HT1080 (cell line): ENCODE results near the gene RAB3GAP1. TPM values are rescaled to one million over a fixed set of nuclear protein-coding genes. Genes with fewer than 3 reads are reported as not detected.
"Not testable (repeated sequence)": the region's sequence is repeated elsewhere in the genome, so short reads cannot be mapped to it uniquely, and the experiment has no call there.

Source experiments
- DNase-seq: peaks from one replicate; pipeline ENCODE4 v3.0.0-alpha.2; 2015; ENCODE audit warnings: low read depth
- total RNA-seq: library from RNA; depleted of rRNA; stranded (reverse); fragments of >200 nt; shearing (Covaris generic); gene quantifications from 2 replicates; pipeline ENCODE4 v1.2.3, GENCODE V29; 2014

The RAB3GAP1 gene
- total RNA-seq, 1 experiment from 2014 or later = 31.2 TPM

DNA sequence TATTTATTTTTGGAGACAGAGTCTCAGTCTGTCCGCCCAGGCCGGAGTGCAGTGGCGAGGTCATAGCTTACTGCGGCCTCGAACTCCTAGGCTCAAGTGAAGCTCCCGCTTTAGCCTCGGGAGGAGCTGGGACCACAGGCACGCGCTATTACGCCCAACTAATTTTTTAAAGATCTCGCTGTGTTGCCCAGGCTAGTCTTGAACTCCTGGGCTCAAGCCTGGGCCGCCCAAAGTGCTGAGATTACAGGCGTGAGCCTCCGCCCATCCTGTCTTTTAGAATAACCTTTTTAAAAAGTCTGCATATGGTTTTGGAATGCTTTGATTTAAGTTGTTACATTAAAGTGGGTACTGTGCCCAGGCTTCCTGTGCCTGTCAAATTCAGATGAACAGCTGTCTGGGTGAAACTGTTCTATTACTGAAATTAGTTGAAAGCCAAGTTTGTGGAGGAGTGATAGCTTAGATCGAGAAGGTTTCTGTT, 944 bp downstream of the RAB3GAP1 start:
- DNase-seq = peak; percentile 4

GRCh38 chr2:135055182-135055786, 3.2 kb downstream of the RAB3GAP1 start:
- DNase-seq = peak; percentile 18

DNA sequence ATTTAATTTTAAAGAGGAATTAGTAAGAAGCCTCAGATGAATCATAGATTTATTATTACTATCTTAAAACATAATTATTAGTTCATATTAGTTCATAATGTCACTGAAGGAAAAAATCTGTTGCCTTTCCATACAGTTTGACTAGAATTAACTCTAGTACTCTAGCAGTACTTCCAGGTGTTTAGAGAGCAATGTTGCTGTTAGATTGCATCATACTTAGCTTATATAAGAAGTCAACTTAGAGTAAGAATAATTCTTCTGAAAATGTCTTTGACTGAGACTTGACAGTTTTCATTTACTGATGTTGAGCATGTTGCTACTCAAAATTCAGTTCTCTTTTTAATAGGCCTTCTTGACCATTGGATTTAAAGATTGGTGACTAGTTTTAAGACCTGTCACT, 4.7 kb downstream of the RAB3GAP1 start:
- no peak for DNase-seq

DNA sequence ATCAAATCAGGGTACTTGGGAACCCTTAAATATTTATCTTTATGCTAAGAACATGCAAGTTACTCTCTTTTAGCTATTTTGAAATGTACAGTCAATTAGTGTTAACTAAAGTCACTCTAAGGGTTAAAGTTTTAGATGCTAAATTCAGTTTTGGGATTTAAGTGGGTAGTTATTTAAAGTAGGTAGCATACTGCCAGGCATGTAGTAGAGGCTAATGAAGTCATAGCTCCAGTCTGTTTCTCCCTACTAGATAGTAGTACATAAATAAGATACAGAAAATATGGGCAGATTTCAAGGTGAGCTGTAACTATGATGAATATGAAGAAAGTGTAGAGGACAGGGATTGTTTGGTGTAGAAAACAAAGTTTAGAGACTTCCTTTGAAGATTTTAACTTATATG, 7.5 kb downstream of the RAB3GAP1 start:
- DNase-seq = no peak

DNA sequence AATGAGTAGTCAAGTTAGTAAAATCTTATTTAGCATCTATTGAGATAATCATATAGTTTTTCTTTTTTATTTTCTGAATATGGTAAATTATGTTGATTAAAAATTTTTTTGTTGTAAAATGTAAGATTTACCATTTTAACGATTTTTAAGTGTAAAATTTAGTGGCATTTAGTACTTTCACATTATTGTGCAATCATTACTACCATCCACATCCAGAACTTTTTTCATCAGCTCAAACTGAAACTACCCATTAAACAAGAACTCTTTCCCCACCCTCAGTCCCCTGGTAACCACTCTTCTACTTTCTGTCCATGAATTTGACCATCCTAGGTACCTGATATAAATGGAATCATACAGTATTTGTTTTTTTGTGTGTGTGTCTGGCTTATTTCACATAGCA, 11.1 kb downstream of the RAB3GAP1 start:
- DNase-seq = no peak

GRCh38 chr2:135064149-135064548, 12.1 kb downstream of the RAB3GAP1 start:
- DNase-seq = no peak

DNA sequence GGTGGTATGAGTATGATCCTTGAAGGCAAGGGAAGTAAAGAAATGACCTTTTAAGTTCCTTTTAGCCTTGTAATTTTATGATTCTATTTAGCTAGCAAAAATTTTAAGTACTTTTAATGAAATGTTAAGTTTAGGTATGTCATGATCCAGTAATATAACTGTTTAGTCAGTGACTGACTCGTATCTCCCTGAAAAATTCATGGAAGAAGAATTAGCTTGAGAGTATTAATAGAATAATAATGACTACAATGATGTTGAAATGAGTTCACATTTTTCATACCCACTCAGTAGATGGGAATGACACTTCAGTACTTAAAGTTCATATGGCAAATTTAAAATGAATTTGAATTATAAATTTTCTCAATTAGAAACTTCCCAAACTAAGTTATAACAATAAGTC, 14.6 kb downstream of the RAB3GAP1 start:
- DNase-seq = no peak

DNA sequence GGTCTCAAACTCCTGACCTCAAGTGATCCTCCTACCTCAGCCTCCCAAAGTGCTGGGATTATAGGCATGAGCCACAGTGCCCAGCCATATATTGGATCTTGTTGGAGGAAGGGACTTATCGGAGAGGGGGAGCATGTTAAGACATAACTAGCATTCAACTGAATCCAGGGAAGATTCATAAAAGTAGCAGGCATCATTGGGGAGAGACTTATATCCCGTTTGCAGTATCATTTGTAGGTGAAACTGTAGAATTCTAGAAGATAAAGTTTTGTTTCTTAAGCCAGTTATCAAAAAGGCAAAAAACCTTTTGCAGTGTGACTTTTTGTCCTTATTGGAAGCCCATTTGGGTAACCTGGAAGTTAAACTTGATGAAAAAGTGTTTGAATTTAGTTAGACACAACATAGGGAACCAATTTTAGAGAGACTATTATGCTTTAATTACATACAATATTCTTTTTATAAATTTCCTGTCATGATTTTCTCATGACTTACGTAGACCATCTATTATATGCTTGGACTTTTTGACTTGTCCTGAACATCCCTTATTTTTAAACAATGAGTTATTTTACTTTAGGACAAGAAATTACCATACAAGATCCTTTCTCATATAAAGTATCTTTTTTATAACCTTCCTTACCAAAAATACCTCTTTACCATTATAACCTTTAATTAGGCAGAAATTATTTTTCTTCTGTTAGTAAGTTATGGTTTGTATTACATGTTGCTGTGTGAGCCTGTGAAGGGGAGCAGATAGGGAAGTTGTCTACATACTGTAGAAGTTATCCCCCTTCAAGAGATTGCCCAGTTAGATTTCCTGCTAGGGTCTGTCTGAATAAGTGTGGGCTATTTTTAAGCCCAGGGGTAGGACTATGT, 20.3 kb downstream of the RAB3GAP1 start:
- no peak for DNase-seq

- no peak for DNase-seq
Measured at GRCh38 chr2:135074216-135074615, 22.1 kb downstream of the RAB3GAP1 start.

DNA sequence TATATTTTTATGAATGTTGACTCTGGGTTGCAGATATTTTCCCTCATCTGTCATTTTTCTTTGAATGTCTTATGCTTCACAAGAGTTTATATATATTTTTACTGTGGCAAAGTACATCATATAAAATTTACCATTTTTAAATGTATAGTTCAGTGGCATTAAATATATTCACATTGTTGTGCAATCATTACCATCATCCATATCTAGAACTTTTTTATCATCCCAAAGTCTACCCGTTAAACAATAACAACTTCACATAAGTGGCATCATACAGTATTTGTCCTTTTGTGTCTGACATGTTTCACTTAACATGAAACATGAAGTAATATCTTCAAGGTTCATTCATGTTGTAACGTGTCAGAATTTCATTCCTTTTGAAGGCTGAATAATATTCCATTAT, 24.5 kb downstream of the RAB3GAP1 start:
- DNase-seq = no peak

DNA sequence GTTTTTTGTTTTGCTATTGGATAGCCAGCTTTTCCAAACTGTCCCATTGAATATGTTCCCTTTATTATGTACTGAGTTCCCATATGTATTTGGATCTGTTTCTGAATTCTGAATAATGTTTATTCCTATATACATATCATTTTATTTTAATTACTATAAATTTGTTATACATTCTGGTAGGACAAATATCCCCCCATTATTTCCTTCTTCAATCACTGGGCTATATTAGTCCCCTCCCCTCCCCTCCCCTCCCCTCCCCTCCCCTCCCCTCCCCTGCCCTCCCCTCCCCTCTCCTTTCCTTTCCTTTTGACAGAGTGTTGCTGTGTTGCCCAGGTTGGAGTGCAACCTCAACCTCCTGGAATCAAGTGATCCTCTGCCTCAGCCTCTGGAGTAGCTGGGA, 26.3 kb downstream of the RAB3GAP1 start:
- no peak for DNase-seq

- no peak for DNase-seq
Measured at GRCh38 chr2:135086222-135086621, 34.1 kb downstream of the RAB3GAP1 start.

DNA sequence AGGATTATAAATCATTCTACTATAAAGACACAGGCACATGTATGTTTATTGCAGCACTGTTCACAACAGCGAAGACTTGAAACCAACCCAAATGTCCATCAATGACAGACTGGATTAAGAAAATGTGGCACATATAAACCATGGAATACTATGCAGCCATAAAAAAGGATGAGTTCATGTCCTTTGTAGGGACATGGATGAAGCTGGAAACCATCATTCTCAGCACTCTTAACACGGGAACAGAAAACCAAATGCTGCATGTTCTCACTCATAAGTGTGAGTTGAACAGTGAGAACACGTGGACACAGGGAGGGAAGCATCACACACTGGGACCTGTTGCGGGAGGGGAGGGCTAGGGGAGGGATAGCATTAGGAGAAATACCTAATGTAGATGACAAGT, 37.5 kb downstream of the RAB3GAP1 start:
- DNase-seq = not testable (repeated sequence)

GRCh38 chr2:135091681-135092080, 39.6 kb downstream of the RAB3GAP1 start:
- no peak for DNase-seq

DNA sequence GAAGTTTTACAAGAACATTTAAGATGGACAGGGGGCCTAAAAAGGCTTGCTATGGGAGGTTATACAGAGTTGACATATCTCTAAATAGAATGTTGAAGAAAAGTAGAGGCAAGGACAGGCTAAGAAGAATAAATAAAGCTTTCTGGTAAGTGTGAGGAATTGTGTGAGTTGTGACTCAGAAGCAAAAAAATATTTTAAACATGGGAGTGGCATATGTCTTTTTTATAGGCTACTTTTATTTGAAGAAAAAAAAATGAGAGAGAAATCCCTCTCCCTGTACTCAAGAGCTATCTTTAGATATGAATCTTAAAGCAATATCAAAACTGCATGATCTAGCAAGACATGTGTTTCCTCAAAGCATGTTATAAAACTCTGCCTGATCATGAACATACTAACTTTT, 41.1 kb downstream of the RAB3GAP1 start:
- no peak for DNase-seq

GRCh38 chr2:135093670-135094330, 41.7 kb downstream of the RAB3GAP1 start:
- no peak for DNase-seq

- DNase-seq = no peak
Measured at GRCh38 chr2:135094508-135094907, 42.4 kb downstream of the RAB3GAP1 start.

DNA sequence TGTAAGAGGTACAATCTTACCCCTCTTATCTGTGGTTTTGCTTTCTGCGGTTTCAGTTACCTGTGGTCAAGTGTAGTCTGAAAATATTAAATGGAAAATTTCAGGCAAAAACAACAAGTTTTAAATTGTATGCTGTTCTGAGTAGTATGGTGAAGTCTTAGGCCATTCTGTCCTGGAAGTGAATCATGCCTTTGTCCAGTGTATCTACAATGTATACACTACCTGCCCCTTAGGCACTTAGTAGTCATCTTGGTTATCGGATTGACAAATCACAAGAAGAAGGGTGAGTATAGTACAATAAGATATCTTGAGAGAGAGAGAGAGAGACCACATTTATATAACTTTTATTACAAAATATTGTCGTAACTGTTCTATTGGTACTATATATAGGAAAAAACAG, 43.5 kb downstream of the RAB3GAP1 start:
- no peak for DNase-seq

- DNase-seq = no peak
Measured at GRCh38 chr2:135096665-135097446, 44.8 kb downstream of the RAB3GAP1 start.

DNA sequence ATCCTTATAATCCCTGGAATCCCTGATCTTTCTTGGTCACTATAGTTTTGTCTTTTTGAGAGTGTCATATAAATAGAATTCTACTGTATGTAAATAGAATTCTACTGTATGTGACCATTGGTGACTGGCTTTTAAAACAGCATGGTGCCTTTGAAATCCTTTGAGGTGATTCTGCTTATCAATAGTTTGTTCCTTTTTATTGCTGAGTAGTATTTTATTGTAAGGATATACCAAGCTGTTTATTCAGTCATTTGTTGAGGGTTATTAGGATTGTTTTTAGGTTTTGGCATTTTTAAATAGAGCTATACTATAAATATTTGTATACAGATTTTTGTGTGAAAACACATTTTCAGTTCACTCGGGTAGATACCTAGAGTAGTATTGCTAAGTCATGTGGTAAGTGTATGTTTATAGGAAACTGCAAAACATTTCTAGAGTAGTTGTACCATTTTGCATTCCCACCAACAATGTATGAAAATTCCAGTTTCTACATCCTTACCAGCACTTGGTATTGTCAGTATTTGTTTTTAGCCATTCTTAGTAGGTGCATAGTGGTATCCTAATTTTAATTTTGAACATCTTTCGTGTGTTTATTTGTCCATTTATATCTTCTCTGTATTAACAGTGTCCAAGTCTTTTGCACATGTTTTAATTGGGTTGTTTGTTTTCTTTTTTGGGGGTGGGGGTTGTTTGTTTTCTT, 45.6 kb downstream of the RAB3GAP1 start:
- DNase-seq = no peak
